OCI-M2 (cell line): ENCODE measurements around the gene COL13A1.

Source experiments
- DNase-seq: peaks from one replicate; lab custom pipeline; 2025; ENCODE audit not compliant: unreplicated experiment; lab: John Stamatoyannopoulos, UW

The COL13A1 gene

GRCh38 chr10:69818676-69819239 is 17.1 kb downstream of the COL13A1 start:
- no peak for DNase-seq

GRCh38 chr10:69819716-69820506 is 18.2 kb downstream of the COL13A1 start:
- DNase-seq: no peak

- no peak for DNase-seq
Measured at GRCh38 chr10:69820817-69821216, 19.1 kb downstream of the COL13A1 start.

GRCh38 chr10:69825604-69826003 is 23.9 kb downstream of the COL13A1 start:
- no peak for DNase-seq

- DNase-seq: no peak
Measured at GRCh38 chr10:69826094-69826493, 24.4 kb downstream of the COL13A1 start.

- DNase-seq: no peak
Measured at GRCh38 chr10:69826789-69827554, 25.3 kb downstream of the COL13A1 start.

- DNase-seq: no peak
Measured at GRCh38 chr10:69828144-69828870, 26.6 kb downstream of the COL13A1 start.

GRCh38 chr10:69829775-69830174 is 28.1 kb downstream of the COL13A1 start:
- no peak for DNase-seq

- no peak for DNase-seq
Measured at GRCh38 chr10:69831231-69831855, 29.6 kb downstream of the COL13A1 start.

- no peak for DNase-seq
Measured at GRCh38 chr10:69835233-69835632, 33.5 kb downstream of the COL13A1 start.

- no peak for DNase-seq
Measured at GRCh38 chr10:69835875-69836730, 34.4 kb downstream of the COL13A1 start.

- DNase-seq: no peak
Measured at GRCh38 chr10:69836731-69837030, 35.0 kb downstream of the COL13A1 start.

GRCh38 chr10:69837261-69837660 is 35.6 kb downstream of the COL13A1 start:
- DNase-seq: no peak

GRCh38 chr10:69838418-69838817 is 36.7 kb downstream of the COL13A1 start:
- no peak for DNase-seq

GRCh38 chr10:69838853-69839252 is 37.1 kb downstream of the COL13A1 start:
- no peak for DNase-seq

GRCh38 chr10:69839696-69840345 is 38.1 kb downstream of the COL13A1 start:
- DNase-seq: no peak

- no peak for DNase-seq
Measured at GRCh38 chr10:69840773-69841172, 39.1 kb downstream of the COL13A1 start.

GRCh38 chr10:69842020-69842419 is 40.3 kb downstream of the COL13A1 start:
- DNase-seq: no peak

GRCh38 chr10:69842882-69843281 is 41.2 kb downstream of the COL13A1 start:
- DNase-seq: no peak

GRCh38 chr10:69843923-69844322 is 42.2 kb downstream of the COL13A1 start:
- no peak for DNase-seq
